ENCODE results near the gene PPP1R8.

PPP1R8 gene

GRCh38 chr1:27816921-27817630 lies 13.5 kb upstream of the PPP1R8 start:
- TF ChIP-seq ZFX (IDR thresholded peaks at IDR 0.05; ENCODE audit: borderline replicate concordance) (no peak), CTCF (IDR thresholded peaks at IDR 0.05) (no peak)
- H3K27ac ChIP-seq = peak overlapping the region; percentile 70

GRCh38 chr1:27821761-27822315 lies 8.7 kb upstream of the PPP1R8 start:
- no peak overlapping the region for H3K27ac ChIP-seq
- no peak for TF ChIP-seq CTCF (IDR thresholded peaks at IDR 0.05)
- TF ChIP-seq ZFX (IDR thresholded peaks at IDR 0.05; ENCODE audit: borderline replicate concordance) = no peak

GRCh38 chr1:27823784-27824183 lies 6.8 kb upstream of the PPP1R8 start:
- TF ChIP-seq CTCF (IDR thresholded peaks at IDR 0.05) (no peak), ZFX (IDR thresholded peaks at IDR 0.05; ENCODE audit: borderline replicate concordance) (no peak)
- no peak overlapping the region for H3K27ac ChIP-seq

GRCh38 chr1:27824411-27824810 lies 6.2 kb upstream of the PPP1R8 start:
- TF ChIP-seq CTCF (IDR thresholded peaks at IDR 0.05) (no peak), ZFX (IDR thresholded peaks at IDR 0.05; ENCODE audit: borderline replicate concordance) (no peak)
- no peak overlapping the region for H3K27ac ChIP-seq

- peak overlapping the region; percentile 91; the same call in 1 of the 2 replicates for H3K27ac ChIP-seq
These were observed 1.1 kb upstream of the PPP1R8 start for GRCh38 chr1:27829339-27829960.

- peak overlapping the region; percentile 91 for H3K27ac ChIP-seq
- TF ChIP-seq ZFX (IDR thresholded peaks at IDR 0.05; ENCODE audit: borderline replicate concordance) (no peak), CTCF (IDR thresholded peaks at IDR 0.05) (no peak)
These were observed 1.2 kb downstream of the PPP1R8 start for GRCh38 chr1:27831568-27832410.

- TF ChIP-seq CTCF (IDR thresholded peaks at IDR 0.05) = no peak
- TF ChIP-seq ZFX (IDR thresholded peaks at IDR 0.05; ENCODE audit: borderline replicate concordance) = no peak
- no peak overlapping the region for H3K27ac ChIP-seq
These were observed 2.2 kb downstream of the PPP1R8 start for GRCh38 chr1:27832762-27833161.

All from 22Rv1 (cell line).